GM23248 (cell line): ENCODE measurements around the gene OPTC.

Experiments used
- EZH2 ChIP-seq: fragments of 200-600 bp; sonication (generic); IDR thresholded peaks from 2 replicates; pipeline ENCODE4 v1.6.1; 2018; ENCODE audit warnings: antibody characterized with exemption, mild to moderate bottlenecking; ENCODE audit not compliant: insufficient read depth, poor library complexity, severe bottlenecking
- EZH2phosphoT487 ChIP-seq: fragments of 200-600 bp; sonication (generic); IDR thresholded peaks from 2 replicates; pipeline ENCODE4 v1.6.1; 2018; ENCODE audit warnings: antibody characterized with exemption, moderate library complexity, mild to moderate bottlenecking, low read depth; ENCODE audit not compliant: insufficient read depth

- TF ChIP-seq EZH2phosphoT487 (no peak), EZH2 (no peak)
Observed at GRCh38 chr1:203513585-203514031, 19.7 kb downstream of the OPTC start.
